Smooth muscle cell (in vitro differentiated cells): Measurements from ENCODE around the gene SLC4A5. TPM values are rescaled to one million over a fixed set of nuclear protein-coding genes. Genes with fewer than 3 reads are reported as not detected.

Source experiments
- DNase-seq: peaks from one replicate; lab custom pipeline; 2025; ENCODE audit not compliant: unreplicated experiment; lab: John Stamatoyannopoulos, UW
- H2AFZ ChIP-seq: fragments of 200-600 bp; sonication (generic); 2 replicates; pipeline ENCODE4 v1.6.0; 2016; ENCODE audit warnings: antibody characterized with exemption, low read depth, mild to moderate bottlenecking
- H3F3A ChIP-seq: fragments of 200-600 bp; sonication (generic); 2 replicates; pipeline ENCODE4 v1.6.0; 2017; ENCODE audit warnings: antibody characterized with exemption, low read depth
- H3K27ac ChIP-seq: fragments of 200-600 bp; sonication (generic); 2 replicates; pipeline ENCODE4 v1.5.1; 2016; ENCODE audit warnings: low read depth, mild to moderate bottlenecking
- H3K27me3 ChIP-seq: fragments of 200-600 bp; sonication (generic); 2 replicates; pipeline ENCODE4 v1.6.1; 2016; ENCODE audit warnings: low read depth, mild to moderate bottlenecking
- H3K36me3 ChIP-seq: fragments of 200-600 bp; sonication (generic); 2 replicates; pipeline ENCODE4 v1.5.1; 2016; ENCODE audit warnings: low read depth
- H3K4me1 ChIP-seq: fragments of 200-600 bp; sonication (generic); 2 replicates; pipeline ENCODE4 v1.5.1; 2016; ENCODE audit warnings: low read depth
- H3K4me2 ChIP-seq: fragments of 200-600 bp; sonication (generic); 2 replicates; pipeline ENCODE4 v1.6.0; 2016; ENCODE audit warnings: mild to moderate bottlenecking
- H3K4me3 ChIP-seq: fragments of 200-600 bp; sonication (generic); 2 replicates; pipeline ENCODE4 v1.5.1; 2016; ENCODE audit warnings: mild to moderate bottlenecking
- H3K79me2 ChIP-seq: fragments of 200-600 bp; sonication (generic); 2 replicates; pipeline ENCODE4 v1.6.0; 2016; ENCODE audit warnings: low read depth, mild to moderate bottlenecking
- H3K9ac ChIP-seq: fragments of 200-600 bp; sonication (generic); 2 replicates; pipeline ENCODE4 v1.6.0; 2016; ENCODE audit warnings: low read depth
- H3K9me3 ChIP-seq: fragments of 200-600 bp; sonication (generic); replicated peaks from 2 replicates; pipeline ENCODE4 v1.5.1; 2016; ENCODE audit warnings: low read depth
- H4K20me1 ChIP-seq: fragments of 200-600 bp; sonication (generic); 2 replicates; pipeline ENCODE4 v1.6.0; 2016; ENCODE audit warnings: low read depth
- CTCF ChIP-seq: fragments of 200-600 bp; sonication (generic); IDR thresholded peaks from 2 replicates; pipeline ENCODE4 v1.5.1; 2017; ENCODE audit warnings: borderline replicate concordance, mild to moderate bottlenecking, antibody characterized with exemption; ENCODE audit not compliant: insufficient read depth, poor library complexity, severe bottlenecking
- WGBS: methylation state at CpG from one replicate; pipeline ENCODE4 v1.1.7; 2016; ENCODE audit warnings: low lambda C conversion rate; 5-methylcytosine and 5-hydroxymethylcytosine counted together
- polyA plus RNA-seq: library from polyadenylated mRNA; unstranded; fragments of >200 nt; fragmentation: Nextera tagmentation; extraction: Ambion mirVana; gene quantifications from 2 replicates; pipeline ENCODE4 v1.2.1, GENCODE V29; 2016
- total RNA-seq: library from RNA; depleted of rRNA; stranded (reverse); fragments of >200 nt; gene quantifications from 2 replicates; pipeline ENCODE4 v1.2.3, GENCODE V29; 2014

The SLC4A5 gene
- total and polyA plus RNA-seq, 2 experiments from 2014 or later: 0.46 to 0.99 TPM

- H2AFZ ChIP-seq: no peak overlapping the region
- H3K9me3 ChIP-seq: no peaks in the 10 kb centered on the region
- WGBS: 93% methylated on average over 9 of the region's 9 CpGs
- DNase-seq: no peak
- H3K9ac ChIP-seq: no peak overlapping the region
- H3K4me2 ChIP-seq: no peak overlapping the region
- no peaks in the 10 kb centered on the region for H3K36me3 ChIP-seq
- H3K4me3 ChIP-seq: no peak overlapping the region
- H3K27ac ChIP-seq: no peak overlapping the region
- H4K20me1 ChIP-seq: no peaks in the 10 kb centered on the region
- no peak for TF ChIP-seq CTCF
- H3K27me3 ChIP-seq: peaks cover 13% of the 10 kb centered on the region
- H3K4me1 ChIP-seq: peaks cover 5% of the 10 kb centered on the region
- H3K79me2 ChIP-seq: no peaks in the 10 kb centered on the region
- no peaks in the 10 kb centered on the region for H3F3A ChIP-seq
Measured at GRCh38 chr2:74186038-74186437, 157.2 kb downstream of the SLC4A5 start.

- Histone ChIP-seq H3K9ac (no peak overlapping the region), H2AFZ (no peak overlapping the region), H3K9me3 (no peaks in the 10 kb centered on the region), H3K36me3 (no peaks in the 10 kb centered on the region), H3K4me3 (no peak overlapping the region), H3K79me2 (no peaks in the 10 kb centered on the region), H3K4me2 (no peak overlapping the region), H3K27ac (no peak overlapping the region), H3K4me1 (peaks cover 5% of the 10 kb centered on the region), H3F3A (no peaks in the 10 kb centered on the region), H4K20me1 (no peaks in the 10 kb centered on the region), H3K27me3 (no peaks in the 10 kb centered on the region)
- 90% methylated on average over 2 of the region's 2 CpGs for WGBS
- DNase-seq: no peak
- TF ChIP-seq CTCF: no peak
Measured at GRCh38 chr2:74183878-74184277, 159.3 kb downstream of the SLC4A5 start.

- Histone ChIP-seq H3K27me3 (no peaks in the 10 kb centered on the region), H3K79me2 (peaks cover 17% of the 10 kb centered on the region), H3K4me1 (peaks cover 11% of the 10 kb centered on the region), H3K4me3 (no peak overlapping the region), H3F3A (peaks cover 9% of the 10 kb centered on the region), H2AFZ (peak overlapping the region; percentile 79), H4K20me1 (peaks cover 14% of the 10 kb centered on the region), H3K36me3 (no peaks in the 10 kb centered on the region), H3K9ac (no peak overlapping the region), H3K9me3 (no peaks in the 10 kb centered on the region), H3K4me2 (no peak overlapping the region), H3K27ac (no peak overlapping the region)
- DNase-seq: no peak
- WGBS: 61% methylated on average over 7 of the region's 7 CpGs
- no peak for TF ChIP-seq CTCF
Measured at GRCh38 chr2:74181739-74182138, 161.5 kb downstream of the SLC4A5 start.

- peaks cover 9% of the 10 kb centered on the region for H3F3A ChIP-seq
- H3K27ac ChIP-seq: no peak overlapping the region
- H3K79me2 ChIP-seq: peaks cover 42% of the 10 kb centered on the region
- no peaks in the 10 kb centered on the region for H3K27me3 ChIP-seq
- H4K20me1 ChIP-seq: peaks cover 39% of the 10 kb centered on the region
- no peak for DNase-seq
- WGBS: 53% methylated on average over 20 of the region's 25 CpGs
- H3K9ac ChIP-seq: no peak overlapping the region
- TF ChIP-seq CTCF: peak; percentile 36
- H3K4me3 ChIP-seq: peak overlapping the region; percentile 97
- H2AFZ ChIP-seq: peak overlapping the region; percentile 57
- no peaks in the 10 kb centered on the region for H3K9me3 ChIP-seq
- peaks cover 11% of the 10 kb centered on the region for H3K4me1 ChIP-seq
- H3K4me2 ChIP-seq: peak overlapping the region; percentile 99
- no peaks in the 10 kb centered on the region for H3K36me3 ChIP-seq
Measured at GRCh38 chr2:74179063-74179865, 164.0 kb downstream of the SLC4A5 start.
